NCI-H510A treated with DMSO at 0.1 percent for 48 hours (cell line): ENCODE results near the gene RABGAP1L.
"Not testable (repeated sequence)": the region's sequence is repeated elsewhere in the genome, so short reads cannot be mapped to it uniquely, and the experiment has no call there.

Experiments
- DNase-seq: peaks from one replicate; lab custom pipeline; 2025; lab: John Stamatoyannopoulos, UW

The RABGAP1L gene

DNA sequence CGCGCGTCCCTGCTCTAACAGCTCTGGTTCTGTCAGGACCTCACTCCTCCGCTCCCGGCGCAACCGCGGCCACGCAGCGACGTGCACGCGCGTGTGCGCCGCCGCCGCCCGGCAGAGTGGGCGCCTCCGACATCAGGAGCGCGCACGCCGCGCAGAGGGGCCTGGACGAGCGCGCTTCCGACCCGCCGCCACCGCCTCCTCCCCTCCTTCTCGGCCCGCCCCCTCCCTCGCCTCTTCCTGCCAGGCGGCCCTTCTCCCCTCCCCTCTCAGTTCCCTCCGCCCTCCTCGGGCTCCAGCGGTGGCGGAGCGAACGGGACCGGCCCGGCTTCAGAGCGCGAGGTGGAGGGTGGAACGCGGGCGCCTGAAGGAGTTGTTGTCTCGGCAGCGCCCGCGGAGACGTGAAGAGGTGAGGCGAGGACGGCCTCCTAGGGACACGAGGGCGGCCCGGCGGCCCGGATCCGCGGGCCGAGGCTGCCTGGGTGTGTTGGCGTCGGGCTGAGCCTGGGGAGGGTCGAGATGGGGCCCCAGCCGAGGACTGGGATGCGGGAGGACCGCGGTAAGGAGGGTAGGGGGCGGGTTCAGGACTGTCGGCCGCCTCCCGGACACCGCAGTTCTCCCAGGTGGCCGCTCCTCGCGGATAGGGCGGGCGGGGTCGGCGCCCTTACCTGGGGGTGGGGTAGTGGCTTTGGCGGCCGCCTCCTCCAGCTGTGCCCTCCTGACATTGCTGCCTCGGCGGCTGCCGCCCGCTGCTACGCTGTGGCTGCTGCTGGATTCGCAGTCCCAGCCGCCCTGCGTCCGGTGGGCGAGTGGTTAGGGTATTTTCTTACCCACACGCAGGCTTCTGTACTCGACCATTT is at the start of gene RABGAP1L:
Gene RABGAP1L (plus strand): TSS at position 269 of the 857 bp plus-strand sequence.
- DNase-seq, result peak; percentile 99

DNA sequence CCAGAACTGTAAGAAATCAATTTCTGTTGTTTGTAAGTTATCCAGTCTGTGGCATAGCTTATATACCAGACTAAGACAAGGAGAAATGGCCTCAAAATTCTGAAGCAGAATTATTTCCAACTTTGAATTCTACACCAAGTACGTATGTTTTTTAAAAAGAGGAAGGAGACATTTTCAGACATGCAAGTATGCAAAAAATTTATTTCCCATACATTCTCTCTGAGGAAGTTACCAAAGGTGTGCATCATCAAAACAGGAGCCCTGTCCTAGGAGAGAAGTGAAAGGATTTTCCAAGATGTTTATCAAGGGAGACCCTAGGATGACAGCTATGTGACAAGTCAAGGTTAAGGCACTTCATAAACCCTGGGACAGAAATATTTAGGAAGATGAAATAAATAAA is 49.3 kb upstream of the RABGAP1L start:
- DNase-seq, result no peak

DNA sequence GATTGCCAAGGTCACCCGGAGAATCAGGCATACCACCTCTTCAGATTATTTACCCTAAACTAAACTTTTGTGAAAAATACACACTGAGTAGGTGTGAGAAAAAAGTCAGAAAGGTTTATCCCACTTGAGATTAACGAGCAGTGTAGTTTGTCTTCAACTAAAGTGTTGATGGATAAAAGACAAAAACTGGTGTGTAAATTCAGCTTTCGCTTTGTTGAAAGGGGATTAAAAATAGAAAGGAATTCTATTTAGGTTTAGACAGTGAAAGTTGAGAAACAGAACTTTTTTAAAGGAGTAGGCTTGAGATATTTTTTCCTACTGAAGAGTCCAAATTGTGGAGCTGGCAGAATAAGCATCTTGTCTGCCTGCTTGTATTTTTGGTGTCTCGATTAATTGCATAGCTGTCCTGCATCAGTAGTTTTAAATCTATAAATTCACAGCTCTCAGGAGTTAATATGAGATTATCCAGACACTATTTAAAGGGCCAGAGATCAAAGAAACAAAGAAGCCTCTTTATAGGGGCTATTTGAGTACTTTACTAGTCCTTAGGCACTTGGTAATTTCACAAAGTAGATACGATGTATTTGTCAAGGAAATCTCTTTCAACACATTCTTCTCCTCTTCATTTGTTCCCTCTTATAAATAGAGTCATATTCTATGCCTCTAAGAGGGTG is 46.7 kb upstream of the RABGAP1L start:
- DNase-seq, result no peak

DNA sequence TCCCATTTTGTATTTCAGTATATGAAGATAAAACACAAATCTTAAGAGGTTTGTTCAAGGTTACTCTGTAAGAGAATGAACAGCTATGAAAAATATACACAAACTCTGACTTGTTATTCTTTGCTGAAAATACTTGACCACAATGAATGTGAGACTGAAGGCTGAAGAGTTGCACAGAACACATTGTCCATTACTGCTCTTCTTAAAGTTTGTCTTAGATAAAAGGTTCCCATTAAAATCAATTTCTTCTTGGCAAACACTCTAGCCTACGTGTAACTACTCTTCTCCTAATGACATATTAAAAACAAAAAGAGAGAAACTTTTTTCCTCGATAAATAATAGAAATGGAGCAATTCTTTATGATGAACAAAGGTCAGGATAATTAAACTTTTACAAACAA is 45.2 kb upstream of the RABGAP1L start:
- no peak for DNase-seq

DNA sequence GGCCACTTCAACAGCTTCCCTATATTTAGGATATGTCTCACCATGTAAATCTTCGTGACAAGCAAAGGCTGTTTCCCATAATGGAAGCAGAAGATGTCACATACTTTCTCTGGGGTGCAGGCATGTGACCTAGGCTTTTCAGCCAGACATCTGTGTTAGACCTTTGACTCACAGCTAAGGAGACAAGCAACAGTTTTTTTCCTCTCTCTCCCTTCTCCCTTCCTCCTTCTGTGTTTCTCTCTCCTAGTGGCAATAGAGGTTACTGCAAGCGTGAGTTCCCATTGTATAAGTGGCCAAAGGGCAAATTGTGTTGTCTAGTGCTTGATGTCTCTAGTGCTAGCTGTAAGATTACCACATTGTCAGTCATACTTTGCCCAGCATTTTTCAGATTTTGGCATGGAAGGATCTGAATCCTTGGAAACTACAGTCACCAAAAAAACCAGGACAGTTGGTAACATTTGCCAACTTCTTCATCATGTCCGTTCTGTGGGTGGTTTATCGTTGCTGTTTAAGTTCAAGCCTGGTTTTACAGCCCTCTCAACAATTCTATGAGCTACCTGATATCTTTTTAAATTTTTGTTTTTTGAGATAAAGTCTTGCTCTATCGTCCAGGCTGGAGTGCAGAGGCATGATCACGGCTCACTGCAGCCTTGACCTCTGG is 44.4 kb upstream of the RABGAP1L start:
- peak; percentile 43 for DNase-seq

DNA sequence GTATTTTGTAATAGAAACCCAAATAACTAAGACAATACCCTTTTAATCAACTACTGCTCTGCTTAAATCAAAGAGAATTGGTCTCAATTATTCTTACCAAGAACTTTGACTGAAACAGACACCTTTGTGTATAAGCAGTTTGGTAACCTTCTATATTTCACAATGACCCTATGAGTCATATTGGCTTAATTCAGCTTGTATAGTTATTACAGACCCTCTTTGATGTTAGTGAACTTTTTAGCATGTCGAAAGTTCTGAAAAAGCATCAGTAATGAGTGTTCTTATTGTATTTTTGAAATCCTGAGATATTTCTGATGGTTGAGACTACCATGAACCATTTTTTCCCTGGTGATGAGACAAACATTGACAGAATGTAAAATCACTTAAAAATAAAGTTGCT is 43.3 kb upstream of the RABGAP1L start:
- DNase-seq, result no peak

DNA sequence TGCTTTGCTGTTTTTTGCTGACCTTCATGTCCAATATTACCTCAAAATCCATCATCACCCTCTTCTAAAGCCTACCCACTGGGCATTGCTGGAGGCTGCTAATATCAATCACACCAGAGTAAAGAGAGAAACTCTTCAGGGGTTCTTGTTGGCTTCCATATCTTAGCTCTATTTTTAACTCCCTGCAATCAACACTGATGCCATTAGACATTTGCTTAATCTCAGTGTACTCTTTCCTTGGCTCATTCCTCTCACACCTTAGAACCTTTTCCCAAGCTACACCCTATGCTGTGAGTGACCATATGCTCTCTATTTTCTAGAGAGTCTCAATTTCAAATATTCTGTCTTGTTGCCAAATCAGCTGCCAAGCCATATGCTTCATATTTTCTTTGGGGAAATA is 40.6 kb upstream of the RABGAP1L start:
- no peak for DNase-seq

DNA sequence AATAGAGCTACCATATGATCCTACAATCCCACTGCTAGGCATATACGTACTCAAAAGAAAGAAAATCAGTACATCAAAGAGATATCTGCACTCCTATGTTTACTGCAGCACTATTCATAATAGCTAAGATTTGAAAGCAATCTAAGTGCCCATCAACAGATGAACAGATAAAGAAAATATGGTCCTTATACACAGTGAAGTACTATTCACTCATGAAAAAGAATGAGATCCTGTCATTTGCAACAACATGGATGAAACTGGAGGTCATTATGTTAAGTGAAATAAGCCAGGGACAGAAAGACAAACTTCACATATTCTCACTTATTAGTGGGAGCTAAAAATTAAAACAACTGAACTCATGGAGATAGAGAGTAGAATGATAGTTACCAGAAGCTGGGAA is 37.0 kb upstream of the RABGAP1L start:
- DNase-seq, result not testable (repeated sequence)

DNA sequence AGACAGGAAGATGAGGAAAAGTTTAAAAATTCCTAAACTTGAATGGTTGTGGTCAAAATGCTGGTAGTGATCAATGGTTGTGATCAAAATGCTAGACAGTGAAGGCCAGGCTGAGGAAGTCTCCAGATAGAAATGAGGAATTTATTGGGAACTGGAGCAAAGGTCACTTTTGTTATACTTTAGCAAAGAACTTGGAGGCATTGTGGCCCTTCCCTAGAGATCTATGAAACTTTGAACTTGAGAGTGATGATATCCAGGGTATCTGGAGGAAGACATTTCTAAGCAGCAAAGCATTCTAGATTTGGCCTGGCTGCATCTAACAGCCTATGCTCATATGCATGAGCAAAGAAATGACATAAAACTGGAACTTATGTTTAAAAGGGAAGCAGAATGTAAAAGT is 35.5 kb upstream of the RABGAP1L start:
- no peak for DNase-seq

DNA sequence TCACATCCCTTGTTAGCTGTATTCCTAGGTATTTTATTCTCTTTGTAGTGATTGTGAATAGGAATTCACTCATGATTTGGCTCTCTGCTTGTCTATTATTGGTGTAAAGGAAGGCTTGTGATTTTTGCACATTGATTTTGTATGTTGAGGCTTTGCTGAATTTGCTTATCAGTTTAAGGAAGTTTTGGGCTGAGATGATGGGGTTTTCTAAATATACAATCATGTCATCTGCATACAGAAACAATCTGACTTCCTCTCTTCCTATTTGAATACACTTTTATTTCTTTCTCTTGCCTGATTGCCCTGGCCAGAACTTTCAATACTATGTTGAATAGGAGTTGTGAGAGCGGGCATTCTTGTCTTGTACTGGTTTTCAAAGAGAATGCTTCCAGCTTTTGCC is 32.1 kb upstream of the RABGAP1L start:
- not testable (repeated sequence) for DNase-seq

DNA sequence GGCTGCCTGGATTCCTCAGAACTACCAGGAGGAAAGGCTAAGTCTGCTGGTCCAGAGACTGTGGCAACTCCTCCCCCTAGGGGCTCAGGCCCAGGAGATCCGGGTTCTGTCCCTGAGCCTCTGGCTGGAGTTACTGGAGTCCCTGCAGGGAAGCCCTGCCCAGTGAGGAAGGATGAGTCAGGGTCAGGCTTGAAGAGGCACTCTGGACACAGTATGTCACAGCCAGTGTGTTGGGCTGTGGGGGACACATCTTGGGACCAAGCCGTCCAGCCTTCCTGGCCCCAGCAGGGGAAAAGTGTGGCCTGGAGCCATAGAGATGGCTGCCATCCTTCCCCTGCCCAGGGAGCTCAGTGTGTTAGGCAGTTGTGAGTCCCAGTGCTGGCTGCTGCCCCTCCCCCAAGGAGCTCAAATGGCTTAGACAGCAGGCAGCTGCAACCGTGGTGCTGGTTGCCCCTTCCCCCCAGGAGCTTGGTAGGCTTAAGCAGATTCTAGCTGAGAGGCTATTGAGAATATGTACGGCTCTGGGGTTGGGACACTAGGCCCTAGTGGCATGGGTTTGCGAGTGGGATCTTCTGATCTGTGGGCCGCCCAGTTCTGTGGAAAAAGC is 28.2 kb upstream of the RABGAP1L start:
- DNase-seq, result no peak

DNA sequence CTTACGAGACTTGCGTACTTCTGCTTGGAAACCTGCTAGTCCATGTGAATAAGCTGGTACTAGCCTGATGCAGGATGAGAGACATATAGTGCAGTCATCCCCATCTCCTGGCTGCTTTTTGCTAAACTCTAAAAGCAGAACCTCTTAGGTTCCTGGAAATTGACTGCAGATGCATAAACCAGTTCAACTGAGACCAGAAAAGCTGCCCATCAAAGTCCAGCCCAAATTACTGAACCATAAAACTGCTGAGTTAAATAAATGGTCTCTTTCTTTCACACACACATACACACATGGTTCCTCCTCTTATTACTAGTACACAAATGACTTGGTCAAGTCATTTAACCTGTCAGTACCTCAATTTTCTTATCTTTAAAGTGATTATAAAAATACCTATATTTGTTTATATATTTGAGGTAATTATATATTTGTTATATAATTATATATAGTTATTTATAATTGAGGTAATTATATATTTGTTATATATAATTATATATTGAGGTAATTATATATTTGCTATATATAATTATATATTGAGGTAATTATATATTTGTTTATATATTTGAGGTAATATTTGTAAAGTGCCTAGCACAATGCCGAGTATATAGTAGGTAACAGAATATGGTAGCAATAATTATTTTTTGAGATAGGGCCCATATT is 25.2 kb upstream of the RABGAP1L start:
- no peak for DNase-seq

DNA sequence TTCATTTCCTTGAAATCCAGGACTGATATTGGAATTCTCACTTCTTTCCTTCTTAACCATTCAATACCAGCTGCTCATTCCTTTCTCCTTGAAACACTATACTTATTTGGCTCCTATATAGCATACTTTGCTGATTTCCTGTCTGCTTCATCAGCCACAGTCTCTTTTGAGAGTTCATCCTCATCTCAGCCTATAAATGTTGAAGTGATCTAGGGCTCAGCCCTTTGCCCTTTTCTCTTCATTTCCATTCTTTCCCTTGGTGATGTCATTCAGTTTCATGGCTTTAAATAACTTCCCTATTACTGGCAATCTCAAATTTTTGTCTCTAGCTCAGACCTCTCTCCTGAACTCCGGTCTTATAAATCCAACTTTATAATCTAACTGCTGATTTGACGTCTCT is 24.1 kb upstream of the RABGAP1L start:
- DNase-seq, result no peak

DNA sequence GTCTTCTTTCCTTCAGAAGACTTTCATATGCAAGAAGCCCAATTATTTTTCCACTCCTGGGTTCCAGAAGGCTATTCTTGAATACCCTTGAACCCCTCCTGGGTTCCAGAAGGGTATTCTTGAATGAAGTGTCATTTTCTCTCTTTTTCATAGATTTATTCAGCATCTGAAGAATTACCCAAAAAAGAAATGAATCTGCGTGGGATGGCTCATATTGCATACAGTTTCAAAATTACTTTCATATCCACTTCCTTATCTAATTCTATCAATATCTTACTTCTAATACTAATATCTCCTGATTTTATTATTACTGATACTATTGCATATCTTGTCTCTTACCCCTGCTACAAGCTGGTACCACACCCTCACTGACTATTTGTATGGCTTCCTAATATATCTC is 22.6 kb upstream of the RABGAP1L start:
- no peak for DNase-seq

DNA sequence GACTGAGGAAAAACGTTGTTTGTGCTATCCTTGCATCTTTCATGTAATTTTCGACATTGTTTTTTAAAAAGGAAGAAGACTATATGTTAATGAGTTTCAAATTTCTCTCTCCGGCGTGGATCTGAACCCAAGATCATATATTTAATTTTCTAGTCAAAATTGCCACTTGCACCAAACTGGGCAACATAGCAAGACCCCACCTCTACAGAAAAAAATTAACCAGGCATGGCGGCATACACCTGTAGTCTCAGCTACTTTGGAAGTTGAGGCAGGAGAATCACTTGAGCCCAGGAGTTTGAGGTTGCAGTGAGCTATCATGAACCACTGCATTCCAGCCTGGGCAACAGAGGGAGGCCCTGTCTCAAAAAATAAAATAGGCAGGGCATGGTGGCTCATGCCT is 16.5 kb upstream of the RABGAP1L start:
- no peak for DNase-seq

DNA sequence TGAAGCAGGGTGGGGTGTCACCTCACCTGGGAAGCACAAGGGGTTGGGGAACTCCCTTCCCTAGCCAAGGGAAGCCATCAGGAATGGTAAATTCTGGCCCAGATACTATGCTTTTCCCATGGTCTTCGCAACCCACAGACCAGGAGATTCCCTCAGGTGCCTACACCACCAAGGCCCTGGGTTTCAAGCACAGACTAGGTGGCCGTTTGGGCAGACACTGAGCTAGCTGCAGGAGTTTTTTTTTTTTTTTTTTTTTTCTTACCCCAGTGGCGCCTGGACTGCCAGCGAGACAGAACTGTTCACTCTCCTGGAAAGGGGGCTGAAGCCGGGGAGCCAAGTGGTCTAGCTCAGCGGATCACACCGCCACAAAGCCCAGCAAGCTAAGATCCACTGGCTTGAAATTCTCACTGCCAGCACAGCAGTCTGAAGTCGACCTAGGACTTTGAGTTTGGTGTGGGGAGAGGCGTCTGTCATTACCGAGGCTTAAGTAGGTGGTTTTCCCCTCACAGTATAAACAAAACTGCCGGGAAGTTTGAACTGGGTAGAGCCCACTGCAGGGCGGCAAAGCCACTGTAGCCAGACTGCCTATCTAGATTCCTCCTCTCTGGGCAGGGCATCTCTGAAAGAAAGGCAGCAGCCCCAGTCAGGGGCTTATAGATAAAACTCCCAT is 15.5 kb upstream of the RABGAP1L start:
- not testable (repeated sequence) for DNase-seq

DNA sequence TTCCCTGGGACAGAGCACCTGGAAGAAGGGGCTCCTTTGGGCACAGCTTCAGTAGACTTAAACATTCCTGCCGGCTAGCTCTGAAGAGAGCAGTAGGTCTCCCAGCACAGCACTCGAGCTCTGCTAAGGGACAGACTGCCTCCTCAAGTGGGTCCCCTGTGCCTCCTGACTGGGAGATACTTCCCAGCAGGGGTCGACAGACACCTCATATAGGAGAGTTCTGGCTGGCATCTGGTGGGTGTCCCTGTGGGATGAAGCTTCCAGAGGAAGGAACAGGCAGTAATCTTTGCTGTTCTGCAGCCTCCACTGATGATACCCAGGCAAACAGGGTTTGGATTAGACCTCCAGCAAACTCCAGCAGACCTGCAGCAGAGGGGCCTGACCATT is 14.9 kb upstream of the RABGAP1L start:
- not testable (repeated sequence) for DNase-seq

DNA sequence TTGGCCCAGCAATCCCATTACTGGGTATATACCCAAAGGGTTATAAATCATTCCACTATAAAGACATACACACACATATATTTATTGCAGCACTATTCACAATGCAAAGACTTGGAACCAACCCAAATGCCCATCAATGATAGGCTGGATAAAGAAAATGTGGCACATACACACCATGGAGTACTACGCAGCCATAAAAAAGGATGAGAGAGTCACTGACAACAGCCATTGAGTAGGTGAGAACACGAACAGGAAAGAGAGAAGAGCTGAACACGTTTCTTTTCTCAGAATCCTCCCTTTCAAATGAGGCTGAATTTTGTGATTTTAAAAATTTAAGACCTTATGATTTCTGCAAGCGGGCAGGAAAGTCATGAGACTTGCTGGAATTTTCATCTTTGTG is 10.1 kb upstream of the RABGAP1L start:
- no peak for DNase-seq

DNA sequence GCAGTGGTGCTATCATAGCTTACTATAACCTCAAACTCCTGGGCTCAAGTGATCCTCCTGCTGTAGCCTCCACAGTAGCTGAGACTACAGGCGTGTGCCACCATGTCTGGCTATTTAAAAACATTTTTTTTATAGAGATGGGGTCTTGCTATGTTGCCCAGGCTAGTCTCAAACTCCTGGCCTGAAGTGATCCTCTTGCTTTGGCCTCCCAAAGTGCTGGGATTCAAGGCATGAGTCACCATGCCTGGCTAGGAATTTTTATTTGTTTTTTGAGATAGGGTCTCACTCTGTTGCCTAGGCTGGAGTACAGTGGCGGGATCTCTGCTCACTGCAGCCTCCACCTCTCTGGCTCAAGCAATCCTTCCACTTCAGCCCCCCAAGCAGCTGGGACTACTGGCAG is 8.8 kb upstream of the RABGAP1L start:
- DNase-seq, result no peak

DNA sequence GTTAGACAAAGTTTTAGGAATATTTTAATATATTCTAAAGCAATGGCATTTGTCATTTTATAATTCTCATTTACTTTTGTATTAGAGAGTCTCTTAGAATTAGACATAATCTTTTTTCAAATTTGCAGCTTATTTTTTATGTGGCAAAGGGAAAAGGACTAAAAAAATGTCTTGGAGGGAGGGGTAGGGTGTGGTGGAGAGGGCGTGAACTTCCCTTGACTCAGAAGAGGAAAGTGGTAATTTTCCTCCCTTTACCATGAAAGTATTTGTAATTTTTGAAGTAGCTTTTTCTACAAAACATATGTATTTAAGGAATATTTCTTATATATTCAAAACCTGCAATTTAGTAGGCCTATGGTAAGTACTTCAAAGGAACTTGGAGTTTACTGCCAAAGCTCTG is 6.9 kb upstream of the RABGAP1L start:
- DNase-seq, result no peak

DNA sequence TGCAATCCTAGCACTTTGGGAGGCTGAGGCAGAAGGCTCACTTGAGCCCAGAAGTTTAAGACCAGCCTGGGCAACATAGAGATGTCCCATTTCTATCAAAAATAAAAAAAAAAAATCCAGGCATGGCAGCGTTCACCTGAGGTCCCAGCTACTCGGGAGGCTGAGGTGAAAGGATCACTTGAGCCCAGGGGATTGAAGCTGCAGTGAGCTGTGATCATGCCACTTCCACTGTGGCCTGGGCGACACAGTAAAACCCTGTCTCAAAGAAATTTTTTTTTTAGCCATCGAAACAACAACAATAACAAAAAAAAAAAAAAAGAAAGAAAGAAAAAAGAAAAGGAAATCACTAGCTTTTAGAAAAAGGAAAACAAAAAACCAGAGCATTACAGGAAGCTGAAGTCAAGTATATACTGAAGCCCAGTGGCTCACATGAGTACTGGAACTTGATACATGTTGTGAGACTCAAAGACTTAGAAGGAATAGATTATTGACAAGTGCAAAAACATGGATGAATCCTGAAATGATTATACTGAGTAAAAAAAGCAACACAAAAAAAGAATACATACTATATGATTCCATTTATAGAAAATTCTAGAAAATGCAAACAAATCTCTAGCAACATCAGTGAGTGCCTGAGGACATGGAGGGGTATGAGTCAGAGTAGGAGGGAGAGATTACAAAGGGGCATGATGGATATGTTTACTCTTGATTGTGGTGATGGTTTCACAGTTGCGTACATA is 6.1 kb upstream of the RABGAP1L start:
- no peak for DNase-seq
